Measurements from ENCODE around the gene CTTN.

GRCh38 chr11:70431611-70432010 lies 33.3 kb downstream of the CTTN start:
- no peak for TF ChIP-seq POLR2A (IDR thresholded peaks at IDR 0.05)
- TF ChIP-seq, protein P1, sequence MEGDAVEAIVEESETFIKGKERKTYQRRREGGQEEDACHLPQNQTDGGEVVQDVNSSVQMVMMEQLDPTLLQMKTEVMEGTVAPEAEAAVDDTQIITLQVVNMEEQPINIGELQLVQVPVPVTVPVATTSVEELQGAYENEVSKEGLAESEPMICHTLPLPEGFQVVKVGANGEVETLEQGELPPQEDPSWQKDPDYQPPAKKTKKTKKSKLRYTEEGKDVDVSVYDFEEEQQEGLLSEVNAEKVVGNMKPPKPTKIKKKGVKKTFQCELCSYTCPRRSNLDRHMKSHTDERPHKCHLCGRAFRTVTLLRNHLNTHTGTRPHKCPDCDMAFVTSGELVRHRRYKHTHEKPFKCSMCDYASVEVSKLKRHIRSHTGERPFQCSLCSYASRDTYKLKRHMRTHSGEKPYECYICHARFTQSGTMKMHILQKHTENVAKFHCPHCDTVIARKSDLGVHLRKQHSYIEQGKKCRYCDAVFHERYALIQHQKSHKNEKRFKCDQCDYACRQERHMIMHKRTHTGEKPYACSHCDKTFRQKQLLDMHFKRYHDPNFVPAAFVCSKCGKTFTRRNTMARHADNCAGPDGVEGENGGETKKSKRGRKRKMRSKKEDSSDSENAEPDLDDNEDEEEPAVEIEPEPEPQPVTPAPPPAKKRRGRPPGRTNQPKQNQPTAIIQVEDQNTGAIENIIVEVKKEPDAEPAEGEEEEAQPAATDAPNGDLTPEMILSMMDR (IDR thresholded peaks at IDR 0.05) = no peak

Measured in Peyer's patch (tissue), 4 donors.